HEK293T (cell line): ENCODE data around the gene CASR.

Experiments
- BHLHE40 ChIP-seq: fragments of 450-650 bp; IDR thresholded peaks from 2 replicates; pipeline ENCODE4 v1.6.1; 2016; ENCODE audit warnings: mild to moderate bottlenecking, moderate library complexity, borderline replicate concordance
- CTBP1 ChIP-seq: fragments of 450-650 bp; IDR thresholded peaks from 2 replicates; pipeline ENCODE4 v1.6.1; 2016; ENCODE audit warnings: borderline replicate concordance
- L3MBTL2 ChIP-seq: fragments of 450-650 bp; conservative IDR thresholded peaks from 2 replicates; pipeline ENCODE4 v1.6.1; 2016; ENCODE audit warnings: mild to moderate bottlenecking
- NFRKB ChIP-seq: fragments of 450-650 bp; IDR thresholded peaks from 2 replicates; pipeline ENCODE4 v1.6.1; 2016; ENCODE audit warnings: mild to moderate bottlenecking, moderate library complexity
- SP1 ChIP-seq: fragments of 450-650 bp; IDR thresholded peaks from 2 replicates; pipeline ENCODE4 v1.6.1; 2017
- TARDBP ChIP-seq: fragments of 450-650 bp; IDR thresholded peaks from 2 replicates; pipeline ENCODE4 v1.6.1; 2016

- TF ChIP-seq SP1 (no peak), TARDBP (no peak), CTBP1 (no peak), BHLHE40 (no peak), L3MBTL2 (no peak), NFRKB (no peak)
These were observed 5.3 kb downstream of the CASR start for GRCh38 chr3:122188737-122189136.
